Esophagus mucosa (tissue), 1 donor: ENCODE measurements around the gene EPM2A. TPM values are rescaled to one million over a fixed set of nuclear protein-coding genes. Genes with fewer than 3 reads are reported as not detected.
A peak's percentile ranks its signal among the peaks of the same experiment; 100 is the strongest.
"Not testable (repeated sequence)": the region's sequence is repeated elsewhere in the genome, so short reads cannot be mapped to it uniquely, and the experiment has no call there.

Source experiments
- ATAC-seq: fragments of 200-7000 bp; cut with Tn5 transposase; one replicate; pipeline ENCODE4 v1.9.1; 2020
- total RNA-seq: library from RNA; stranded (reverse); gene quantifications from one replicate; pipeline ENCODE4 v1.2.4, GENCODE V29; 2023
- donor health status: DM: yes; HTN: yes; CAD: no.

Gene EPM2A
- total RNA-seq, 1 donor from 2014 or later = 3.8 TPM

- no peak for ATAC-seq
Measured at GRCh38 chr6:145729887-145730286, 5.4 kb downstream of the EPM2A start.

- no peak for ATAC-seq
Measured at GRCh38 chr6:145728444-145729385, 6.6 kb downstream of the EPM2A start.

GRCh38 chr6:145727817-145728388 lies 7.4 kb downstream of the EPM2A start:
- no peak for ATAC-seq

- no peak for ATAC-seq
Measured at GRCh38 chr6:145725570-145725969, 9.8 kb downstream of the EPM2A start.

- no peak for ATAC-seq
Measured at GRCh38 chr6:145723646-145724045, 11.7 kb downstream of the EPM2A start.

- no peak for ATAC-seq
Measured at GRCh38 chr6:145722190-145722589, 13.1 kb downstream of the EPM2A start.

GRCh38 chr6:145721144-145721543 lies 14.2 kb downstream of the EPM2A start:
- ATAC-seq = no peak

- ATAC-seq = no peak
Measured at GRCh38 chr6:145715426-145715825, 19.9 kb downstream of the EPM2A start.

- no peak for ATAC-seq
Measured at GRCh38 chr6:145714731-145715130, 20.6 kb downstream of the EPM2A start.

GRCh38 chr6:145713773-145714172 lies 21.5 kb downstream of the EPM2A start:
- ATAC-seq = peak; percentile 75

- no peak for ATAC-seq
Measured at GRCh38 chr6:145711372-145711771, 23.9 kb downstream of the EPM2A start.

GRCh38 chr6:145707397-145707796 lies 27.9 kb downstream of the EPM2A start:
- no peak for ATAC-seq

GRCh38 chr6:145705561-145705960 lies 29.8 kb downstream of the EPM2A start:
- no peak for ATAC-seq

GRCh38 chr6:145704143-145704781 lies 31.1 kb downstream of the EPM2A start:
- no peak for ATAC-seq

- ATAC-seq = no peak
Measured at GRCh38 chr6:145699462-145699861, 35.9 kb downstream of the EPM2A start.

- not testable (repeated sequence) for ATAC-seq
Measured at GRCh38 chr6:145697401-145697800, 37.9 kb downstream of the EPM2A start.

- no peak for ATAC-seq
Measured at GRCh38 chr6:145694083-145694737, 41.1 kb downstream of the EPM2A start.

GRCh38 chr6:145690969-145691368 lies 44.4 kb downstream of the EPM2A start:
- ATAC-seq = no peak

- no peak for ATAC-seq
Measured at GRCh38 chr6:145689529-145689928, 45.8 kb downstream of the EPM2A start.

GRCh38 chr6:145688493-145688905 lies 46.8 kb downstream of the EPM2A start:
- ATAC-seq = peak; percentile 72

GRCh38 chr6:145685932-145686331 lies 49.4 kb downstream of the EPM2A start:
- no peak for ATAC-seq

- ATAC-seq = no peak
Measured at GRCh38 chr6:145681965-145682364, 53.4 kb downstream of the EPM2A start.

- ATAC-seq = no peak
Measured at GRCh38 chr6:145673504-145673903, 61.8 kb downstream of the EPM2A start.
